HG03135 (cell line): ENCODE measurements around the gene GCNA.
"Not testable (repeated sequence)": the region's sequence is repeated elsewhere in the genome, so short reads cannot be mapped to it uniquely, and the experiment has no call there.

Experiments used
- ATAC-seq: cut with Tn5 transposase; IDR thresholded peaks from one replicate; pipeline ENCODE4 v1.9.1; 2021; ENCODE audit warnings: mild to moderate bottlenecking, moderate library complexity; ENCODE audit not compliant: unreplicated experiment

The GCNA gene

GRCh38 chrX:71636438-71637252 lies 58.4 kb downstream of the GCNA start:
- no peak for ATAC-seq

GRCh38 chrX:71637253-71637618 lies 59.0 kb downstream of the GCNA start:
- ATAC-seq = no peak

- ATAC-seq = no peak
These were observed 59.6 kb downstream of the GCNA start for GRCh38 chrX:71637848-71638247.

- no peak for ATAC-seq
These were observed 60.2 kb downstream of the GCNA start for GRCh38 chrX:71638409-71638808.

- no peak for ATAC-seq
These were observed 61.8 kb downstream of the GCNA start for GRCh38 chrX:71640002-71640401.

GRCh38 chrX:71644406-71644805 lies 66.2 kb downstream of the GCNA start:
- not testable (repeated sequence) for ATAC-seq

- ATAC-seq = peak; percentile 84
These were observed 72.2 kb downstream of the GCNA start for GRCh38 chrX:71650333-71650969.

GRCh38 chrX:71652405-71652804 lies 74.2 kb downstream of the GCNA start:
- ATAC-seq = no peak

GRCh38 chrX:71653344-71653743 lies 75.1 kb downstream of the GCNA start:
- ATAC-seq = no peak

- no peak for ATAC-seq
These were observed 79.0 kb downstream of the GCNA start for GRCh38 chrX:71657267-71657666.

- ATAC-seq = no peak
These were observed 81.1 kb downstream of the GCNA start for GRCh38 chrX:71659342-71659741.

- no peak for ATAC-seq
These were observed 81.7 kb downstream of the GCNA start for GRCh38 chrX:71659959-71660358.

- no peak for ATAC-seq
These were observed 82.6 kb downstream of the GCNA start for GRCh38 chrX:71660562-71661416.

GRCh38 chrX:71661919-71662318 lies 83.7 kb downstream of the GCNA start:
- ATAC-seq = no peak

GRCh38 chrX:71662654-71663053 lies 84.4 kb downstream of the GCNA start:
- not testable (repeated sequence) for ATAC-seq
